ENCODE data around the gene IFI35.
"Not testable (repeated sequence)": the region's sequence is repeated elsewhere in the genome, so short reads cannot be mapped to it uniquely, and the experiment has no call there.

Gene IFI35

GRCh38 chr17:43040655-43041054 lies 34.1 kb downstream of the IFI35 start:
- Histone ChIP-seq H3K4me1 (ENCODE audit: control insufficient read depth, insufficient read depth, low read length) (no peaks in the 10 kb centered on the region), H3K4me3 (ENCODE audit: low read length in 2 of 2) (no peak overlapping the region), H3K27ac (ENCODE audit: low read length) (no peak overlapping the region)

GRCh38 chr17:43042025-43042628 lies 35.5 kb downstream of the IFI35 start:
- no peaks in the 10 kb centered on the region for H3K4me1 ChIP-seq (ENCODE audit: control insufficient read depth, insufficient read depth, low read length)
- no peak overlapping the region for H3K4me3 ChIP-seq (ENCODE audit: low read length in 2 of 2)
- H3K9me3 ChIP-seq (ENCODE audit: control insufficient read depth in 2 of 2, low read length in 2 of 2): no peaks in the 10 kb centered on the region
- H3K9ac ChIP-seq (ENCODE audit: low read length in 2 of 2): no peak overlapping the region
- H3K27me3 ChIP-seq (ENCODE audit: control insufficient read depth in 1 of 2, insufficient read depth in 2 of 2, low read length in 2 of 2): no peaks in the 10 kb centered on the region
- H3K27ac ChIP-seq (ENCODE audit: low read length): no peak overlapping the region
- peaks cover 0 to 3% of the 10 kb centered on the region in 2 donors for H3K36me3 ChIP-seq (ENCODE audit: control insufficient read depth in 2 of 2, insufficient read depth in 2 of 2, low read length in 2 of 2)

More at GRCh38 chr17:43040655-43041054, 34.1 kb downstream of the IFI35 start:
- Histone ChIP-seq H3K27me3 (ENCODE audit: control insufficient read depth in 1 of 2, insufficient read depth in 2 of 2, low read length in 2 of 2) (no peaks in the 10 kb centered on the region), H3K9me3 (ENCODE audit: control insufficient read depth in 2 of 2, low read length in 2 of 2) (no peaks in the 10 kb centered on the region), H3K9ac (ENCODE audit: low read length in 2 of 2) (no peak overlapping the region), H3K36me3 (ENCODE audit: control insufficient read depth in 2 of 2, insufficient read depth in 2 of 2, low read length in 2 of 2) (peaks cover 0 to 3% of the 10 kb centered on the region in 2 donors)

DNA sequence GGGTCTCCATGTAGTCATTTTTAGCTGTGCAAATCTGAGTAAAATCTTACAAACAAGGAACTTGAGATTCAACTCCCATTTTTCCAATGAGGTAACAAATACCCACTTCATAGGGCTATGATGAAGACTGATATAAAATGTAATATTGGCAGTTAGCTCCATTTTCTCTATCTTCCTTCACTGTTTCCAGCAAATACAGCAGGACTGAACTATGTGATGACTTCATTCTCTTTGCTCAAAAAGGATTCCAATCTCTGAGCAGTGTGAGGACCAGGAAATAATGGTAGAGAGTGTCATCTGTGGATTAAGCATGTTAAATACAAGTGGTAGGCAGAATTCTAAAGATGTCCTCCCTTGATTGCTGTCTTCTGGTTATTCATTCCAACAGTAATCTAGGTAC lies 36.7 kb downstream of the IFI35 start:
- no peaks in the 10 kb centered on the region for H3K9me3 ChIP-seq (ENCODE audit: control insufficient read depth in 2 of 2, low read length in 2 of 2)
- no peaks in the 10 kb centered on the region for H3K4me1 ChIP-seq (ENCODE audit: control insufficient read depth, insufficient read depth, low read length)
- no peak overlapping the region for H3K27ac ChIP-seq (ENCODE audit: low read length)
- no peak overlapping the region for H3K9ac ChIP-seq (ENCODE audit: low read length in 2 of 2)
- H3K27me3 ChIP-seq (ENCODE audit: control insufficient read depth in 1 of 2, insufficient read depth in 2 of 2, low read length in 2 of 2): no peaks in the 10 kb centered on the region
- H3K36me3 ChIP-seq (ENCODE audit: control insufficient read depth in 2 of 2, insufficient read depth in 2 of 2, low read length in 2 of 2): peaks cover 0 to 3% of the 10 kb centered on the region in 2 donors
- H3K4me3 ChIP-seq (ENCODE audit: low read length in 2 of 2): no peak overlapping the region

DNA sequence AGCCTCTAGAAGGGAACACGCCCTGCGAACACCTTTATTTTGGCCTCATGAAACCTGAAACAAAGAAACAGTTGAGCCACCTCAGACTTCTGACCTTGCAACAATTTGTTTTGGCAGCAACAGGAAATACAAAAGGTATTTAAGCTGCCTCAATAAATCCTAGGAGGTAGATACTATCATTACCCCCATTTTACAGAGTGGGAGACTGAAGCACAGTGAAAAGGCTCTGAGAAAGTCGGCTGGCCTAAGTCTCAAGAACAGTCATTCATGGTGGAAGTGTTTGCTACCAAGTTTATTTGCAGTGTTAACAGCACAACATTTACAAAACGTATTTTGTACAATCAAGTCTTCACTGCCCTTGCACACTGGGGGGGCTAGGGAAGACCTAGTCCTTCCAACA lies 37.4 kb downstream of the IFI35 start:
- H3K9ac ChIP-seq (ENCODE audit: low read length in 2 of 2): no peak overlapping the region
- H3K9me3 ChIP-seq (ENCODE audit: control insufficient read depth in 2 of 2, low read length in 2 of 2): no peaks in the 10 kb centered on the region
- H3K27me3 ChIP-seq (ENCODE audit: control insufficient read depth in 1 of 2, insufficient read depth in 2 of 2, low read length in 2 of 2): no peaks in the 10 kb centered on the region
- no peak overlapping the region for H3K4me3 ChIP-seq (ENCODE audit: low read length in 2 of 2)
- H3K36me3 ChIP-seq (ENCODE audit: control insufficient read depth in 2 of 2, insufficient read depth in 2 of 2, low read length in 2 of 2): peaks cover 0 to 6% of the 10 kb centered on the region in 2 donors
- no peak overlapping the region for H3K27ac ChIP-seq (ENCODE audit: low read length)
- no peaks in the 10 kb centered on the region for H3K4me1 ChIP-seq (ENCODE audit: control insufficient read depth, insufficient read depth, low read length)

- Histone ChIP-seq H3K4me1 (ENCODE audit: control insufficient read depth, insufficient read depth, low read length) (no peaks in the 10 kb centered on the region), H3K27ac (ENCODE audit: low read length) (no peak overlapping the region), H3K36me3 (ENCODE audit: control insufficient read depth in 2 of 2, insufficient read depth in 2 of 2, low read length in 2 of 2) (peaks cover 0 to 4% of the 10 kb centered on the region in 2 donors), H3K9ac (ENCODE audit: low read length in 2 of 2) (no peak overlapping the region), H3K4me3 (ENCODE audit: low read length in 2 of 2) (no peak overlapping the region), H3K9me3 (ENCODE audit: control insufficient read depth in 2 of 2, low read length in 2 of 2) (no peaks in the 10 kb centered on the region), H3K27me3 (ENCODE audit: control insufficient read depth in 1 of 2, insufficient read depth in 2 of 2, low read length in 2 of 2) (no peaks in the 10 kb centered on the region)
Observed at GRCh38 chr17:43051969-43052368, 45.4 kb downstream of the IFI35 start.

- not testable (repeated sequence) for H3K27ac ChIP-seq (ENCODE audit: low read length); H3K4me3 ChIP-seq (ENCODE audit: low read length in 2 of 2); H3K9ac ChIP-seq (ENCODE audit: low read length in 2 of 2); H3K4me1 ChIP-seq (ENCODE audit: control insufficient read depth, insufficient read depth, low read length); H3K27me3 ChIP-seq (ENCODE audit: control insufficient read depth in 1 of 2, insufficient read depth in 2 of 2, low read length in 2 of 2); H3K9me3 ChIP-seq (ENCODE audit: control insufficient read depth in 2 of 2, low read length in 2 of 2); H3K36me3 ChIP-seq (ENCODE audit: control insufficient read depth in 2 of 2, insufficient read depth in 2 of 2, low read length in 2 of 2)
Observed at GRCh38 chr17:43053008-43053407, 46.4 kb downstream of the IFI35 start.

GRCh38 chr17:43056051-43056450 lies 49.5 kb downstream of the IFI35 start:
- Histone ChIP-seq H3K27ac (ENCODE audit: low read length) (no peak overlapping the region), H3K4me3 (ENCODE audit: low read length in 2 of 2) (no peak overlapping the region), H3K9me3 (ENCODE audit: control insufficient read depth in 2 of 2, low read length in 2 of 2) (no peaks in the 10 kb centered on the region), H3K27me3 (ENCODE audit: control insufficient read depth in 1 of 2, insufficient read depth in 2 of 2, low read length in 2 of 2) (no peaks in the 10 kb centered on the region), H3K9ac (ENCODE audit: low read length in 2 of 2) (no peak overlapping the region), H3K4me1 (ENCODE audit: control insufficient read depth, insufficient read depth, low read length) (no peaks in the 10 kb centered on the region), H3K36me3 (ENCODE audit: control insufficient read depth in 2 of 2, insufficient read depth in 2 of 2, low read length in 2 of 2) (peaks cover 0 to 2% of the 10 kb centered on the region in 2 donors)

DNA sequence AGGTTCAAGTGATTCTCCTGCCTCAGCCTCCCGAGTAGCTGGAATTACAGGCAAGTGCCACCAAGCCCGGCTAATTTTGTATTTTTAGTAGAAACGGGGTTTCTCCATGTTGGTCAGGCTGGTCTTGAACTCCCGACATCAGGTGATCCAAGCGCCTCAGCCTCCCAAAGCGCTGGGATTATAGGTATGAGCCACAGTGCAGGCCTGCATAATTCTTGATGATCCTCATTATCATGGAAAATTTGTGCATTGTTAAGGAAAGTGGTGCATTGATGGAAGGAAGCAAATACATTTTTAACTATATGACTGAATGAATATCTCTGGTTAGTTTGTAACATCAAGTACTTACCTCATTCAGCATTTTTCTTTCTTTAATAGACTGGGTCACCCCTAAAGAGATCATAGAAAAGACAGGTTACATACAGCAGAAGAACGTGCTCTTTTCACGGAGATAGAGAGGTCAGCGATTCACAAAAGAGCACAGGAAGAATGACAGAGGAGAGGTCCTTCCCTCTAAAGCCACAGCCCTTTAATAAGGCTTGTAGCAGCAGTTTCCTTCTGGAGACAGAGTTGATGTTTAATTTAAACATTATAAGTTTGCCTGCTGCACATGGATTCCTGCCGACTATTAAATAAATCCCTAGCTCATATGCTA lies 56.5 kb downstream of the IFI35 start:
- Histone ChIP-seq H3K36me3 (ENCODE audit: control insufficient read depth in 2 of 2, insufficient read depth in 2 of 2, low read length in 2 of 2) (no peaks in the 10 kb centered on the region), H3K4me3 (ENCODE audit: low read length in 2 of 2) (no peak overlapping the region), H3K9me3 (ENCODE audit: control insufficient read depth in 2 of 2, low read length in 2 of 2) (no peaks in the 10 kb centered on the region), H3K27me3 (ENCODE audit: control insufficient read depth in 1 of 2, insufficient read depth in 2 of 2, low read length in 2 of 2) (no peaks in the 10 kb centered on the region), H3K9ac (ENCODE audit: low read length in 2 of 2) (no peak overlapping the region), H3K27ac (ENCODE audit: low read length) (no peak overlapping the region), H3K4me1 (ENCODE audit: control insufficient read depth, insufficient read depth, low read length) (no peaks in the 10 kb centered on the region)

Measured in stomach smooth muscle (tissue), 2 donors.